Measurements from ENCODE around the gene TBL1X. TPM values are rescaled to one million over a fixed set of nuclear protein-coding genes. Genes with fewer than 3 reads are reported as not detected.

TBL1X gene
- polyA plus RNA-seq, 1 experiment: 24.9 TPM

- TF ChIP-seq CTCF (IDR thresholded peaks at IDR 0.05; ENCODE audit: low read depth, low read length): no peak
- POLR2A ChIA-PET: no interaction called here
Observed at GRCh38 chrX:9587642-9588041, 122.8 kb downstream of the TBL1X start.

GRCh38 chrX:9591496-9591895 is 126.6 kb downstream of the TBL1X start:
- no peaks in the 10 kb centered on the region; the same call in 1 of the 2 replicates for H3K9me3 ChIP-seq (ENCODE audit: control insufficient read depth, insufficient read depth, low read length)
- H3K27ac ChIP-seq (ENCODE audit: low read depth, low read length): no peak overlapping the region
- DNase-seq (ENCODE audit: low read depth, low spot score): no peak
- POLR2A ChIA-PET: no interaction called here
- no peaks in the 10 kb centered on the region for H3K27me3 ChIP-seq (ENCODE audit: control insufficient read depth, insufficient read depth, low read length)
- no peak for TF ChIP-seq CTCF (IDR thresholded peaks at IDR 0.05; ENCODE audit: low read depth, low read length)
- no peak overlapping the region for H3K4me3 ChIP-seq (ENCODE audit: low read depth, low read length)
- CTCF ChIA-PET: no interaction called here

More at GRCh38 chrX:9587642-9588041, 122.8 kb downstream of the TBL1X start:
- H3K27me3 ChIP-seq (ENCODE audit: control insufficient read depth, insufficient read depth, low read length): no peaks in the 10 kb centered on the region
- CTCF ChIA-PET: no interaction called here
- no peak for DNase-seq (ENCODE audit: low read depth, low spot score)
- H3K9me3 ChIP-seq (ENCODE audit: control insufficient read depth, insufficient read depth, low read length): no peaks in the 10 kb centered on the region; the same call in 1 of the 2 replicates
- H3K4me3 ChIP-seq (ENCODE audit: low read depth, low read length): no peak overlapping the region
- H3K27ac ChIP-seq (ENCODE audit: low read depth, low read length): no peak overlapping the region

GRCh38 chrX:9593756-9594155 is 128.9 kb downstream of the TBL1X start:
- H3K27ac ChIP-seq (ENCODE audit: low read depth, low read length): no peak overlapping the region
- H3K9me3 ChIP-seq (ENCODE audit: control insufficient read depth, insufficient read depth, low read length): no peaks in the 10 kb centered on the region; the same call in 1 of the 2 replicates
- H3K4me3 ChIP-seq (ENCODE audit: low read depth, low read length): no peak overlapping the region
- POLR2A ChIA-PET: no interaction called here
- DNase-seq (ENCODE audit: low read depth, low spot score): no peak
- no peak for TF ChIP-seq CTCF (IDR thresholded peaks at IDR 0.05; ENCODE audit: low read depth, low read length)
- no peaks in the 10 kb centered on the region for H3K27me3 ChIP-seq (ENCODE audit: control insufficient read depth, insufficient read depth, low read length)
- CTCF ChIA-PET: no interaction called here

- peak; percentile 30 for DNase-seq (ENCODE audit: low read depth, low spot score)
- no peak for TF ChIP-seq CTCF (IDR thresholded peaks at IDR 0.05; ENCODE audit: low read depth, low read length)
- Histone ChIP-seq H3K4me3 (ENCODE audit: low read depth, low read length) (no peak overlapping the region), H3K9me3 (ENCODE audit: control insufficient read depth, insufficient read depth, low read length) (no peaks in the 10 kb centered on the region; the same call in 1 of the 2 replicates), H3K27me3 (ENCODE audit: control insufficient read depth, insufficient read depth, low read length) (no peaks in the 10 kb centered on the region), H3K27ac (ENCODE audit: low read depth, low read length) (no peak overlapping the region)
- ChIA-PET POLR2A (no interaction called here), CTCF (no interaction called here)
Observed at GRCh38 chrX:9595174-9595573, 130.3 kb downstream of the TBL1X start.

GRCh38 chrX:9596837-9597236 is 132.0 kb downstream of the TBL1X start:
- DNase-seq (ENCODE audit: low read depth, low spot score): no peak
- Histone ChIP-seq H3K27me3 (ENCODE audit: control insufficient read depth, insufficient read depth, low read length) (no peaks in the 10 kb centered on the region), H3K4me3 (ENCODE audit: low read depth, low read length) (no peak overlapping the region), H3K27ac (ENCODE audit: low read depth, low read length) (no peak overlapping the region), H3K9me3 (ENCODE audit: control insufficient read depth, insufficient read depth, low read length) (no peaks in the 10 kb centered on the region)
- POLR2A ChIA-PET: no interaction called here
- TF ChIP-seq CTCF (IDR thresholded peaks at IDR 0.05; ENCODE audit: low read depth, low read length): no peak
- CTCF ChIA-PET: no interaction called here

All from AG04450 (cell line).